RPMI8226 (cell line): Measurements from ENCODE around the gene THBS4.

ENCODE experiments used
- DNase-seq: peaks from one replicate; pipeline ENCODE4 v3.0.0-alpha.2; 2015

Gene THBS4

GRCh38 chr5:80048084-80048780 is 13.1 kb downstream of the THBS4 start:
- no peak for DNase-seq

DNA sequence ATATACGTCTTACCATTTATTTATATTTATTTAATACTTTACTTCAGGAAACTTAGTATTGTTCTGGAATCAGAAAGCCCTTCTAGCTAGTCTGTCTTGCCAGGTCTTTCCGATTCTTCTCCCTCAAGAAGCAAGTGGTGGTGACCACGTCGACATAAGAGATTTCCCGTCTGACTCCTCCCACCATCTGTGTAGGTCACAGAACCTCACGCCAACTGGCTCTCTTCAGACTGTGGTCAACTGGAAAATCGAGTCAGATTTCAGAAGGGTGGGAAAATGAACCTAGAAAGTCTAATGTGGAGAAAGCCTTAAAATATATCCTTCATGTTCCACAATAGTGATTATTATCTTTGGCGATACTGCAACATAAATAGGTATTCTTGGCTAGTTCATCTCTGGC is 17.3 kb downstream of the THBS4 start:
- DNase-seq: no peak

DNA sequence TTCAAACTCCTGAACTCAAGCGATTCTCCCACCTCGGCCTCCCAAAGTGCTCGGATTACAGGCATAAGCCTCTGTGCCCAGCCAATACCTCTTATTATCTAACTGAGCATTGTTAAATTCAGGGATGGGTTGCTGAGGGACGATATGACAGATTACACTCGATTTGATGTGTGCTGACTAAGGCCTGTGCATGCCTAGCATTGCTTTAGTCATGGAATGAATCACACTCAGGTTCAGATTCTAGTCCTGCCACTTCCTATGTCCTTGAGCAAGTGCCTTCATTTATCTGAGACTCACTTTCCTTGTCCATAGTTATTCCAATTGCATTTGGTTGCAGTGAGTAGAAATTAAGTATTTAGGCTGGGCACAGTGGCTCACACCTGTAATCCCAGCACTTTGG is 19.5 kb downstream of the THBS4 start:
- DNase-seq: no peak

GRCh38 chr5:80055491-80056170 is 20.5 kb downstream of the THBS4 start:
- DNase-seq: no peak

- DNase-seq: no peak
These were observed 22.0 kb downstream of the THBS4 start for GRCh38 chr5:80057099-80057498.

GRCh38 chr5:80057921-80058320 is 22.8 kb downstream of the THBS4 start:
- DNase-seq: no peak

- DNase-seq: peak; percentile 20
These were observed 24.3 kb downstream of the THBS4 start for GRCh38 chr5:80059354-80059980.

DNA sequence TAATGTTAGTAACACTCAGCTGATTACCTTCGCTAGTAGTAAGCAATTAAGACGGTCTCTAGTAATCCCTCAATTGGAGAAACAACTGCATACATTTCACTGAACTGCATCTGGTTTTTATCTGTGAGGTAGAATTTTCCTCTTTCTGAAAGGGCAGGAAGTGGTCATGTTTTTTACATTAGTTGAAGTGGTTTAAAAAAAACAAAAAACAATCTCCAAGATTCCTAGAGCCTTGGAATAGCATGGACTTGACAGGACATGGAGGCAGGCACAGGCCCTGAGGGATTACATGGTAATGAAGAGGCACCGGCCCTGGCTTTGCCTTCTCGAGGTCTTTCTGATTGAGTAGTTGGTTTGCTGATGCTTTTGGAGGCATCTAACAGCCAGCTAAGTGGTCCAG is 25.8 kb downstream of the THBS4 start:
- no peak for DNase-seq

DNA sequence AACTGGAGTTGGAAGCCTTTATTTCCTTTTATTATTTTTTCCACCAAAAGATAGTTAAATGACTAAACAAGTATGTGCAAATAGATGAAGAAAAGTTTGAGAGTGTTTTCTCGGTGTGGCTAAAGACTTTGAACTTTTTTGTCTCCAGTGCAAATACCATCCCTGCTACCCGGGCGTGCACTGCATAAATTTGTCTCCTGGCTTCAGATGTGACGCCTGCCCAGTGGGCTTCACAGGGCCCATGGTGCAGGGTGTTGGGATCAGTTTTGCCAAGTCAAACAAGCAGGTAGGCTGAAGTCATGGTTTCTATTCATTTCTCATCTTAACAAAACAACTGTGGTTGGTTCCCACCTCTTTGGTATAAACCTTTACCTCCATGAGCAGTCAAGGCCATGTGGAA is 26.4 kb downstream of the THBS4 start:
- no peak for DNase-seq

GRCh38 chr5:80064124-80064523 is 29.0 kb downstream of the THBS4 start:
- no peak for DNase-seq

GRCh38 chr5:80067016-80067415 is 31.9 kb downstream of the THBS4 start:
- DNase-seq: no peak

DNA sequence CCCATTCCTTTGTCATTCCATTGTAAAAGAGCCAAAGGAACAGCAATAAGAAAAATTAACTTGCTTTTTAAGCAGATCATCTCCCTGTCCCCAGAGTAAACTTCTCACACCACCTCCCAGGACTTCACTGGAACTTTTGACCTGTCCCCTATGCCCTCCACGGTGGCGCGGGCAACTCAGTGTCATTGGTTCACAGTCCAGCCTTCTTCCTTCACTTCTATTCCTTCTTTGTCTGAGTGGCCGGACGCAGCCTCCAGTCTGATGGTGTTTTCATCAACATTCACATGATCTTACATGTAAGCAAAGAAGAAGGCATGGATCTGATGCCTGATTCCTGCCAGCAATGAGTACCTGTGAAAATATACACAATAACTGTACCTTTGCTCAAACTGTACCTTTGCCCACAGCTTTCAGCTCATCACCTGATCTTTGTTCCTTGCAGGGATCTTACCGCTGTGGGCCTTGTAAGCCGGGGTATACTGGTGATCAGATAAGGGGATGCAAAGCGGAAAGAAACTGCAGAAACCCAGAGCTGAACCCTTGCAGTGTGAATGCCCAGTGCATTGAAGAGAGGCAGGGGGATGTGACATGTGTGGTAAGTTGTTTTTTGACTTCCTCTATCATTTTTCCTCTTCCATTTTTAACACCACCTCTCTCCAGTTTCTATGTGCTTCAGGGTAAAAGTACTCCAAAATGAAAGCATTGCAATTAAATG is 32.5 kb downstream of the THBS4 start:
- no peak for DNase-seq

DNA sequence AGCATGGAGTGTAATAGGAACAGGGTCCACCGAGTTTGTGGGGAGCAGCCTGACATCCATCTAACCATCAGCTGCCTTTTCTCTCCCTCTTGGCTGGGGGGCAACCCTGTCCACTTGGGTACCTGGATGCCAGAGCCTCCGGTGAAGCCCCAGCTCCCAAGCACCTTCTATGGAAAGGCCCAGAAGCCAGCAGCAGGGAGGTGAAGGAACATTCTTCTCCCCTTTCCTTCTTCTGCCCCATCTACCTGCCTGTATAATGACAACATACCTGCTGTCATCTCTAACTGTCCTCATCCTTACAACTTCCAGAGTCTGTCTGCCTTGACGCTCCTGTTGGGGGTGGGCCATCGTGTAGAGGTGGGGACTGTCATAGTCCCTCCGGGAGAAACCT is 33.1 kb downstream of the THBS4 start:
- no peak for DNase-seq

- DNase-seq: no peak
These were observed 33.6 kb downstream of the THBS4 start for GRCh38 chr5:80068775-80069174.

DNA sequence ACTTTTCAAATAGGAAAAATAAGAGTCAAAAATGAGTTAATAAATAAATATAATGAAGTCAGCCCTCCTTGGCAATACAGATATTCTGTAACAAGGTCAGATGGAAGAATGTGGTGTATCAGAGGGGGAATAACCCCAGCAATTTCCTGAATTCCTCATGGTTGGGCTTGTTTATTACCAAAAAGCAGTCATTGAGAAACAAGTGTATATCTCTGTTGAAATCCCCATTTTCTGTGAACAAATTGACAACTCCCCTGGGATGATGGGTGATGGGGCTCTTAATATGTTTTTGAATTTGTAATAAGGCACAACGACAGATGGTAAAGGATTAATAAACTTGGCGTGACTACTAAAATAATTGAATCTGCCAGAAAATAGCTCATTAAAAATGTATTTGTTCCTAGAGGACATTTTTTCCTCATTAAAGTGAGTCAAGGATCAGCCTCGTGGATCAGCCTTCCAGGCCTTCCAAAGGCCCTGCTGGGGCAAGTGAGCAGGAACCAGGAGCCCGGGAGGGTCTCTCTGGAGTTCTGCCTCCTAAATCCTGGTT is 34.2 kb downstream of the THBS4 start:
- no peak for DNase-seq

- DNase-seq: no peak
These were observed 34.8 kb downstream of the THBS4 start for GRCh38 chr5:80069918-80070318.

DNA sequence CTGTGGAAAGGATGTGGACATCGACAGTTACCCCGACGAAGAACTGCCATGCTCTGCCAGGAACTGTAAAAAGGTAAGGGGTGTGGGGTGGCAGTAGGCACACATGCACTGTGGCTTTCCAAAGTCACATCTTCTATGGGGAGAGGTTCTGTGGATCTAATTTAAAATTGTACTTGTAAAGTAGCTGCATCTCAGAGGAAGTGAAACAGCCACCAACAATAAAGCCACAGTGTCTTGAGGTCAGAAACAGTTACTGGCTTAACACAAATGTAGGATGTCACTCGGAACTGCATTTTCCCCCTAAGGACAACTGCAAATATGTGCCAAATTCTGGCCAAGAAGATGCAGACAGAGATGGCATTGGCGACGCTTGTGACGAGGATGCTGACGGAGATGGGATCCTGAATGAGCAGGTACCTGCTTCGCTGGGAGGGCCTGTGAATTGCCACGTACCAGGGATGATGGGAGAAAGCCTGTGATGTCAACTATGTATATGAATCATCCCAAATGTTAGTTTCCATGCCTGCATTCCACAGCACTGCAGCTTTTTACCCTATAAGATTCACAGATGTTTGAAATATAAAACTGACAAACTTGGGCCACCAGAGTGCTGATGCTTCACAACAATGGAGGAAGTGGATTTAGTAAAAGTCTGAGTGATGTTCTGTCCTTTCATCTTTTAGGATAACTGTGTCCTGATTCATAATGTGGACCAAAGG is 35.3 kb downstream of the THBS4 start:
- no peak for DNase-seq

- no peak for DNase-seq
These were observed 36.4 kb downstream of the THBS4 start for GRCh38 chr5:80071510-80072021.

DNA sequence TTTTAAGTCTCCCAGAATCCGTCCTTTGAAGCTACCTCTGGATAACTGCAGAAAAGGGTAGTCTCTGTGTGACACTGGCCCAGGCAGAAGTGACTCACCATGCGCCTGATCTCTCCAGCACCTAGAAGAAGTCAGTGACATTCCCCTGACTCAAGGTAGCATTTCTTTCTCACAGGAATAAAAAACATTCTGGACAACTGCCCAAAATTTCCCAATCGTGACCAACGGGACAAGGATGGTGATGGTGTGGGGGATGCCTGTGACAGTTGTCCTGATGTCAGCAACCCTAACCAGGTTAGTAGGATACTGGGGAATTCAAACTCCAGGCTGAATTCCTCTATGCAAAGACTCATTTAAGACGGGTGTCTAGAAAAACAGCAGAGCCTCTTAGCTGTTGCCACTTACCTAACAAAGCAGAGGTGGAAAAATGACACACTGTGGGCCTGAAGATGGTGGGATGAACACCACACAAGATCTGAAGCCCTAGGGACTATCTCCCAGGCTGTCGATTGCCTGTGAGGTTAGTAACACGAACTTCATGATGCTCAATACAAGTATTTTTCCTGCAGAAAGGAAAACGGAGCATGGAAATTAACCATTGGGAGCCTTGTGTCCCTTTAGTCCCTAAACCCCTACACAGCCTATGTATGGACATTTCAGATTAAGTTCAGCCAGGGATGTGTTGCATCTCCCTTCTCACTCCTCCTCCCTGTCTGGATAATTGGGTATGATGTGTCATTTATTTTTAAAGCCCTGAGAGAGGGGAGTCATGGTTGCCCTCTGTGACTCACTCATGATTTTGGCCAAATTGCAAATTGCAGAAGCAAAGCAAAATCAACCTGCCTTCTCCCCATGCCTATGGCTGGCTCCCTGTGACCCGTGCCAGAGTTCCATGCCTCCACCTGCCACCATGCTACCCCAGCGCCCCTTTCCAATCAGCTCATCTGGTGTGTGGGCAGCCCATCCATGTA is 37.2 kb downstream of the THBS4 start:
- DNase-seq: no peak

- DNase-seq: no peak
These were observed 41.2 kb downstream of the THBS4 start for GRCh38 chr5:80076131-80077050.
